ENCODE measurements around the gene PCSK4. TPM values are rescaled to one million over a fixed set of nuclear protein-coding genes. Genes with fewer than 3 reads are reported as not detected.

PCSK4 gene
- total RNA-seq, 2 experiments from 2014 or later, result 8.3 to 13.0 TPM

- H3K27ac ChIP-seq (ENCODE audit: low read depth, low read length, poor library complexity, severe bottlenecking), result peak overlapping the region; percentile 67
- CTCF ChIA-PET (ENCODE audit: unreplicated experiment), result no interaction called here
- POLR2A ChIA-PET, result interaction anchor here (0.5 to 0.6 kb wide), 2 partner anchors 114 to 162 kb away, joined by 3 to 4 read pairs; no protein-coding TSS in a partner anchor
Measured at GRCh38 chr19:1507763-1508506, 17.8 kb upstream of the PCSK4 start.

GRCh38 chr19:1507192-1507660 is 17.1 kb upstream of the PCSK4 start:
- BruUV-seq (replicated peaks), result no TSS peak
- intact Hi-C loops (cut with micrococcal nuclease; ENCODE audit: unreplicated experiment), result no loop called here
- no peak for DNase-seq (ENCODE audit: low spot score)
- Histone ChIP-seq H3K4me3 (ENCODE audit: low read depth, low read length, poor library complexity, severe bottlenecking) (peak overlapping the region; percentile 68), H3K9me2 (ENCODE audit: insufficient read depth, low read length) (no peaks in the 10 kb centered on the region), H3K27ac (ENCODE audit: low read depth, low read length, poor library complexity, severe bottlenecking) (no peak overlapping the region), H3K4me1 (ENCODE audit: insufficient read depth, low read length, poor library complexity, severe bottlenecking) (peaks cover 4% of the 10 kb centered on the region), H2AFZ (ENCODE audit: low read length) (peak overlapping the region; percentile 86; the same call in 1 of the 2 replicates), H3K79me2 (ENCODE audit: insufficient read depth, low read depth, low read length) (no peaks in the 10 kb centered on the region), H3K36me3 (ENCODE audit: insufficient read depth, low read length) (no peaks in the 10 kb centered on the region), H4K20me1 (ENCODE audit: insufficient read depth, low read length) (no peaks in the 10 kb centered on the region), H3K9me3 (ENCODE audit: low read length) (no peaks in the 10 kb centered on the region), H3K4me2 (ENCODE audit: low read length) (no peak overlapping the region)
- ChIA-PET POLR2A (no interaction called here), CTCF (ENCODE audit: unreplicated experiment) (no interaction called here)
- TF ChIP-seq EZH2phosphoT487 (IDR thresholded peaks at IDR 0.05; ENCODE audit: borderline replicate concordance, low read depth, low read length), result no peak
- TF ChIP-seq CTCF (conservative IDR thresholded peaks at IDR 0.05; ENCODE audit: low read length), result no peak

More at GRCh38 chr19:1507763-1508506, 17.8 kb upstream of the PCSK4 start:
- no TSS peak for BruUV-seq (replicated peaks)
- Histone ChIP-seq H3K79me2 (ENCODE audit: insufficient read depth, low read depth, low read length) (no peaks in the 10 kb centered on the region), H3K4me3 (ENCODE audit: low read depth, low read length, poor library complexity, severe bottlenecking) (peak overlapping the region; percentile 68), H4K20me1 (ENCODE audit: insufficient read depth, low read length) (no peaks in the 10 kb centered on the region), H3K36me3 (ENCODE audit: insufficient read depth, low read length) (no peaks in the 10 kb centered on the region), H3K4me2 (ENCODE audit: low read length) (peak overlapping the region; percentile 81), H3K9me3 (ENCODE audit: low read length) (no peaks in the 10 kb centered on the region), H3K4me1 (ENCODE audit: insufficient read depth, low read length, poor library complexity, severe bottlenecking) (peaks cover 4% of the 10 kb centered on the region), H2AFZ (ENCODE audit: low read length) (peak overlapping the region; percentile 86), H3K9me2 (ENCODE audit: insufficient read depth, low read length) (no peaks in the 10 kb centered on the region)
- peak; percentile 97 for DNase-seq (ENCODE audit: low spot score)
- no peak for TF ChIP-seq EZH2phosphoT487 (IDR thresholded peaks at IDR 0.05; ENCODE audit: borderline replicate concordance, low read depth, low read length)
- intact Hi-C loops (cut with micrococcal nuclease; ENCODE audit: unreplicated experiment), result no loop called here

DNA sequence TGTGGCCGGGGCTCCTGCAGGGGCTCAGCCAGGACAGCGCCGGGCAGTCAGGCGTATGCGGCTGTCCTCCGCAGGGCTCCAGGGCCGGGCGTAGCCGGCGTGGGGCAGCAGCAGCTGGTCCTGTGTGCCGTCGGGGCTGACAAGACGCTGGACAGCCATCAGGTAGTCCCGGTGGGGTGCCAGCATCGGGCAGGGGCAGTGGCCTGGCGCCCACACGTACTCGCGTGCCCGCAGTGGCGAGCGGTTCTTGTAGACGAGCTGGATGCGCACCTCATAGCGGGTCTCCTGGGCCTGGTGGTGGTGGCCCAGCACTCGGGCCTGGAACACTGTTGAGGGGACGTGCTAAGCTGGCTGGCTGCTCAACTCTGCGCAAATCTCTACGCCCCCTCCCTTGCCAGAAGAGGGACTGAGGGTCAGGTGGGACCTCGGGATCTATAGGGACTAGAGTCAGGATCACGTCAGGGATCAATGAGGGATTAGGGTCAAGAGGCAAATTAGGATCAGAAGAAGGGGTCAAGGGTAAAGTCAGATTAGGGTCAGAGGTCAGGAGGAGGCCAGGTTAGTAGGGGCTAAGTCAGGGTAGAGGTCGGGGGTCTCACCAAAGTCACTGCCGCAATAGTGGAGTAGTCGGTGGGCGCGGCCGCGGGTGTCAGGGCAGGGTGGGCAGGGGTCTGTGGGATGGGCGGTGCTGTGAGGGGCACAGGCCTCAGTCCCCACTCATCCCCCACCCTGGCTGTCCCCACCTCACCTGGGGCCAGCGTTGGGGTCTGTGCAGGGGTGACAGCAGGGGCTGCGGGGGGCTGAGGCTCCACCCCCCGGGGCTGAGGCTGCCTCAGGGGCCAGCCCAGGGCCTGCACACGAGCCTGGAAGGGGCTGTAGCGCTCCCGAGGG is 16.1 kb upstream of the PCSK4 start:
- TF ChIP-seq CTCF (conservative IDR thresholded peaks at IDR 0.05; ENCODE audit: low read length) (no peak), EZH2phosphoT487 (IDR thresholded peaks at IDR 0.05; ENCODE audit: borderline replicate concordance, low read depth, low read length) (no peak)
- CTCF ChIA-PET (ENCODE audit: unreplicated experiment), result no interaction called here
- BruUV-seq (replicated peaks), result no TSS peak
- no peak overlapping the region for H3K27ac ChIP-seq (ENCODE audit: low read depth, low read length, poor library complexity, severe bottlenecking)
- H3K4me2 ChIP-seq (ENCODE audit: low read length), result no peak overlapping the region
- no peak overlapping the region for H3K4me3 ChIP-seq (ENCODE audit: low read depth, low read length, poor library complexity, severe bottlenecking)
- no peaks in the 10 kb centered on the region for H3K79me2 ChIP-seq (ENCODE audit: insufficient read depth, low read depth, low read length)
- H3K9me3 ChIP-seq (ENCODE audit: low read length), result no peaks in the 10 kb centered on the region
- H3K9me2 ChIP-seq (ENCODE audit: insufficient read depth, low read length), result no peaks in the 10 kb centered on the region
- intact Hi-C loops (cut with micrococcal nuclease; ENCODE audit: unreplicated experiment), result no loop called here
- DNase-seq (ENCODE audit: low spot score), result no peak
- no peak overlapping the region for H2AFZ ChIP-seq (ENCODE audit: low read length)
- peaks cover 4% of the 10 kb centered on the region for H3K4me1 ChIP-seq (ENCODE audit: insufficient read depth, low read length, poor library complexity, severe bottlenecking)
- POLR2A ChIA-PET, result interaction anchor here (0.5 kb wide), 1 partner anchor 11 kb away, joined by 3 read pairs; no protein-coding TSS in a partner anchor
- no peaks in the 10 kb centered on the region for H4K20me1 ChIP-seq (ENCODE audit: insufficient read depth, low read length)
- H3K36me3 ChIP-seq (ENCODE audit: insufficient read depth, low read length), result no peaks in the 10 kb centered on the region

Data from OCI-LY7 (cell line).